Thyroid gland (tissue), 4 donors: ENCODE results near the gene KCNQ2.

ENCODE experiments used
- POLR2A ChIP-seq, 2 donors: fragments of 450-650 bp; IDR thresholded peaks; one replicate each; pipeline ENCODE4 v1.6.1; 2017; ENCODE audit warnings: antibody characterized with exemption in 2 of 2, mild to moderate bottlenecking in 2 of 2, moderate library complexity in 1 of 2
- TF ChIP-seq, protein P1 (sequence below), 6 experiments: fragments of 200-600 bp in 3 of 6; fragments of 450-650 bp in 3 of 6; sonication (generic) in 3 of 6; IDR thresholded peaks; one replicate each; pipeline ENCODE4 v1.5.1; 2016 to 2019; ENCODE audit warnings: antibody characterized with exemption in 6 of 6, mild to moderate bottlenecking in 2 of 6, inconsistent platforms in 1 of 6, moderate library complexity in 1 of 6

DNA sequence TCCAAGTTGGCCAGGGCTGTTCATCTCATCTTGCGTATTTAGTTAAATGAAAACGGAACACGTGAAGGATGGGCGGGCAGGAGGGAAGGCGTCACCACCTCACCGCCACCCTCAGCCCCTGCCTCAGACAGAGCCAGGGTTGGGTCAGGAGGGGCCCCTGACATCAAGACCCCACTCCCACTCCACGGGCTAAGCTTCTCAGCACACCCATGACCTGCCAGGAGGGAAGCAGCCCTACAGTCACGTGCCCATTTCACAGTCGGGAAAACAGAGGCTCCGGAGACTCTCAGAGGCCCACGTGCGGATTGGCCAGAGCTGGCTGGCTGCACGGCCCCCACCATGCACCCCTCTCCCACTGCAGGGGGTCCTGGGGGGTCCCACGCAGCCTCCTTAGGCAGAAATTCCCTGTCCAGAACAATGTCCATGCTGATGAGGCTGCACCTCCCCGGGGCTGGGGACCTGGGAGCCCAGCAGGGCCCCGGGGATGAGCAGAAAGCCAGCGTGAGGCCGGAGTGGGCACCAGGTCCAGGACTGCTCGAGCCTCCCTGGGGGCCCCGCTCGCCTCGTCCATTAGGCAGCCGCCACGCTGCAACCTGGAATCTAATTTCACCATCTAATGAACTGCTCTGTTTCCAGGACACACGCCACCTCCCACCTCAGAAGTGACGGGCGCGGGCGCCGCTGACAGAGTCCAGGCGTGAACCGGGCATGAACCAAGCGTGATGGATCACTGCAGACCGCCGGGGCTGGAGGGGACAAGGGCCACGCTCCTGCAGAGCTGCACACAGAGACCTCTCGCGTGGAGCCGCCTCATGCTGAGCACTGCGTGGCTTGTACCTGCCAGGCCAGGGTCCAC is 15.8 kb downstream of the KCNQ2 start:
- TF ChIP-seq, protein P1, sequence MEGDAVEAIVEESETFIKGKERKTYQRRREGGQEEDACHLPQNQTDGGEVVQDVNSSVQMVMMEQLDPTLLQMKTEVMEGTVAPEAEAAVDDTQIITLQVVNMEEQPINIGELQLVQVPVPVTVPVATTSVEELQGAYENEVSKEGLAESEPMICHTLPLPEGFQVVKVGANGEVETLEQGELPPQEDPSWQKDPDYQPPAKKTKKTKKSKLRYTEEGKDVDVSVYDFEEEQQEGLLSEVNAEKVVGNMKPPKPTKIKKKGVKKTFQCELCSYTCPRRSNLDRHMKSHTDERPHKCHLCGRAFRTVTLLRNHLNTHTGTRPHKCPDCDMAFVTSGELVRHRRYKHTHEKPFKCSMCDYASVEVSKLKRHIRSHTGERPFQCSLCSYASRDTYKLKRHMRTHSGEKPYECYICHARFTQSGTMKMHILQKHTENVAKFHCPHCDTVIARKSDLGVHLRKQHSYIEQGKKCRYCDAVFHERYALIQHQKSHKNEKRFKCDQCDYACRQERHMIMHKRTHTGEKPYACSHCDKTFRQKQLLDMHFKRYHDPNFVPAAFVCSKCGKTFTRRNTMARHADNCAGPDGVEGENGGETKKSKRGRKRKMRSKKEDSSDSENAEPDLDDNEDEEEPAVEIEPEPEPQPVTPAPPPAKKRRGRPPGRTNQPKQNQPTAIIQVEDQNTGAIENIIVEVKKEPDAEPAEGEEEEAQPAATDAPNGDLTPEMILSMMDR (IDR thresholded peaks at IDR 0.05), result no peak
- TF ChIP-seq POLR2A (IDR thresholded peaks at IDR 0.05), result no peak
